Heart left ventricle (tissue), 13 donors: Measurements from ENCODE around the gene LTBP4.

Experiments
- CTCF ChIP-seq, 12 donors: fragments of 200-600 bp; sonication (generic) in 4 of 12; IDR thresholded peaks; one replicate each; pipeline versions ENCODE4 v1.5.0 to v1.8.0; 2018 to 2022; ENCODE audit warnings: antibody characterized with exemption in 12 of 12, mild to moderate bottlenecking in 5 of 12
- POLR2A ChIP-seq, 2 donors: fragments of 450-650 bp; IDR thresholded peaks; one replicate each; pipeline ENCODE4 v1.6.1; 2017; ENCODE audit warnings: antibody characterized with exemption in 2 of 2, mild to moderate bottlenecking in 2 of 2, moderate library complexity in 2 of 2
- donor health status: ischemic (EF 13 %, LVEDD 7.1; RV severe dilation, severe dysfunction).
- donor health status: DM: no; HTN: yes; CAD: no.
- donor health status: DM: no; HTN: no; CAD: no.
- donor health status: ischemic (EF 25% LVEDD 6.9; RV normal size, moderate dysfunction).
- donor health status: ischemic (EF 25% LVEDD 5.7; RV mildly dilated, moderate dysfunction).
- donor health status: ischemic (EF 35%, LVEDD 5.7; RV mildly dilated, moderate dysfunction).
- donor health status: nonischemic (EF 11% LVEDD 7.7; RV severe dilation, severe dysfunction).
- donor health status: DM: yes; HTN: yes; CAD: no.
- donor health status: PGD.
- donor health status: ischemic (EF 29% LVEDD 5.4; RV normal size, mild dysfunction).
- donor health status: nonischemic (EF 23%, LVEDD 6.1; RV moderate dilation, normal function).

GRCh38 chr19:40627486-40628279 lies 26.5 kb downstream of the LTBP4 start:
- TF ChIP-seq CTCF (IDR thresholded peaks at IDR 0.05), result no peak
- TF ChIP-seq POLR2A (IDR thresholded peaks at IDR 0.05), result no peak
